OCI-LY7 (cell line): ENCODE data around the gene IQSEC2. TPM values are rescaled to one million over a fixed set of nuclear protein-coding genes. Genes with fewer than 3 reads are reported as not detected.

Source experiments
- BruUV-seq: library from RNA; stranded (reverse); fragments of 400-500 nt; replicated peaks from 2 replicates; lab custom pipeline; 2021; lab: Mats Ljungman, UMichigan
- CTCF ChIA-PET: fragments of 300-600 bp; sonication (Branson Sonifier 250); formaldehyde crosslinking; loops from one replicate; lab custom pipeline; 2022; ENCODE audit warnings: antibody characterized with exemption; ENCODE audit not compliant: unreplicated experiment; lab: Charles Lee
- POLR2A ChIA-PET: fragments of 300-600 bp; sonication (Branson Sonifier 250); formaldehyde crosslinking; loops from one replicate; lab custom pipeline; 2022; ENCODE audit warnings: antibody characterized with exemption; lab: Charles Lee
- DNase-seq: peaks from one replicate; pipeline ENCODE4 v3.0.0-alpha.2; 2015; ENCODE audit warnings: low spot score
- H2AFZ ChIP-seq: fragments of 200-600 bp; sonication (generic), shearing (Covaris generic); 2 replicates; pipeline ENCODE4 v1.6.1; 2014; ENCODE audit warnings: mild to moderate bottlenecking, antibody characterized with exemption, low read length, moderate library complexity
- H3K27ac ChIP-seq: fragments of 200-600 bp; sonication (generic); 2 replicates; pipeline ENCODE4 v1.5.1; 2014; ENCODE audit warnings: mixed run types, low read depth, mild to moderate bottlenecking, moderate library complexity, low read length, inconsistent platforms; ENCODE audit not compliant: poor library complexity, severe bottlenecking
- H3K36me3 ChIP-seq: fragments of 200-600 bp; sonication (generic); 2 replicates; pipeline ENCODE4 v1.6.1; 2014; ENCODE audit warnings: mild to moderate bottlenecking, antibody characterized with exemption, low read length, moderate library complexity, mixed read lengths; ENCODE audit not compliant: insufficient read depth
- H3K4me1 ChIP-seq: fragments of 200-600 bp; sonication (generic); 2 replicates; pipeline ENCODE4 v1.5.1; 2014; ENCODE audit warnings: mild to moderate bottlenecking, low read length; ENCODE audit not compliant: insufficient read depth, poor library complexity, severe bottlenecking
- H3K4me2 ChIP-seq: fragments of 200-600 bp; sonication (generic); 2 replicates; pipeline ENCODE4 v1.6.1; 2014; ENCODE audit warnings: mild to moderate bottlenecking, low read length
- H3K4me3 ChIP-seq: fragments of 200-600 bp; sonication (generic); 2 replicates; pipeline ENCODE4 v1.5.1; 2014; ENCODE audit warnings: mild to moderate bottlenecking, low read depth, low read length; ENCODE audit not compliant: poor library complexity, severe bottlenecking
- H3K79me2 ChIP-seq: fragments of 200-600 bp; sonication (generic); 2 replicates; pipeline ENCODE4 v1.6.1; 2016; ENCODE audit warnings: low read depth, mild to moderate bottlenecking, low read length, moderate library complexity, mixed read lengths; ENCODE audit not compliant: insufficient read depth
- H3K9me2 ChIP-seq: fragments of 200-600 bp; sonication (generic); 2 replicates; pipeline ENCODE4 v1.6.1; 2016; ENCODE audit warnings: mild to moderate bottlenecking, low read length, mixed read lengths; ENCODE audit not compliant: insufficient read depth
- H3K9me3 ChIP-seq: fragments of 200-600 bp; sonication (generic); 2 replicates; pipeline ENCODE4 v1.6.1; 2014; ENCODE audit warnings: mild to moderate bottlenecking, mixed run types, low read length, mixed read lengths
- H4K20me1 ChIP-seq: fragments of 200-600 bp; sonication (generic); 2 replicates; pipeline ENCODE4 v1.6.1; 2014; ENCODE audit warnings: mild to moderate bottlenecking, antibody characterized with exemption, low read length, moderate library complexity, mixed read lengths; ENCODE audit not compliant: insufficient read depth
- EZH2phosphoT487 ChIP-seq: fragments of 200-600 bp; sonication (generic); IDR thresholded peaks from 2 replicates; pipeline ENCODE4 v1.6.1; 2018; ENCODE audit warnings: low read depth, borderline replicate concordance, mild to moderate bottlenecking, mixed run types, antibody characterized with exemption, low read length, moderate library complexity, mixed read lengths
- intact Hi-C: fragments of 100-400 bp; cut with micrococcal nuclease; formaldehyde crosslinking; loops from one replicate; pipeline ENCODE4 v1.10.0; 2022; ENCODE audit not compliant: unreplicated experiment
- total RNA-seq, 2 experiments: library from RNA; depleted of rRNA in 1 of 2; stranded (reverse); fragments of >200 nt in 1 of 2; shearing (Covaris generic) in 1 of 2; gene quantifications; 2 replicates each; pipeline ENCODE4 v1.2.3, GENCODE V29; 2014 to 2022
- TF ChIP-seq, protein P1 (sequence below): fragments of 200-600 bp; sonication (generic); conservative IDR thresholded peaks from 2 replicates; pipeline ENCODE4 v1.5.1; 2014; ENCODE audit warnings: mild to moderate bottlenecking, antibody characterized with exemption, low read length, moderate library complexity, mixed read lengths

Gene IQSEC2
- total RNA-seq, 2 experiments from 2014 or later: not detected

DNA sequence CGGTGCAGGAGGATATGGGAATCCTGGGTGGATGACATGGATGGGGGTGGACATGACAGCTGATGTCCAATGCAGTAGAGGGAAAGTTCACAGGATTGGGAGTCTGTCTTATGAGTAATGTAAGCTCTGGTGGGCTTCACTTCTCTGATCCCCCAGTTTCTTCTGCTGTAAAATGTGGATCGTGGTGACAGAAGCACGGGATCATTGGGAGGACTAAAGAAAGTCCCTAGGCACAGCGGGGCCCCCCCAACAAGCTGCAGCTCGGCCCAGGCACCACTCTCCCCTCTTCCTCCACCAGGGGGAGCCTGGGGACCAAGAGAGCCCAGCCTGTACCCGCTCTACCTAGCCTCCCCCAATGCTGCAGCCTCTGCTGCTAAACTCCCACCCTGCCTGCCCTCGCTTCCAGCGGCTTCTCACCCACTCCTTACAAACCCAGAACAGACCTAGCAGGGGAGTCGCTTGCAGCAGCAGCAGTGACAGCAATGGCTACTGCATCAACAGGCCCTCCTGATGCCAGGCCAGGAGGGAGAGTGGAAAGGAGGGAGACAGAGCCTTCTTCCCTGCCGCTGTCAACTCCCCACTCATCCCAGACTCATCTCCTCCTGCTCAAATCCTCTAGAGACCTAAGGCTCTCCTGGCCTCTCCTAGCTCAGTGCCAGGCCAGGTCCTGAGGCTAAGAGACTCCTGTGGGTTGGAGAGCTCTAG lies 36.1 kb upstream of the IQSEC2 start:
- CTCF ChIA-PET: interaction anchor here (1.6 kb wide), 1 partner anchor 164 kb away, joined by 4 read pairs; no protein-coding TSS in a partner anchor
- DNase-seq: peak; percentile 61
- no peaks in the 10 kb centered on the region for H3K36me3 ChIP-seq
- POLR2A ChIA-PET: interaction anchor here (0.6 to 0.7 kb wide), 2 partner anchors 10 to 147 kb away, joined by 3 to 4 read pairs; no protein-coding TSS in a partner anchor
- H3K79me2 ChIP-seq: no peaks in the 10 kb centered on the region
- no peaks in the 10 kb centered on the region for H3K9me2 ChIP-seq
- no peak for TF ChIP-seq EZH2phosphoT487
- TF ChIP-seq, protein P1, sequence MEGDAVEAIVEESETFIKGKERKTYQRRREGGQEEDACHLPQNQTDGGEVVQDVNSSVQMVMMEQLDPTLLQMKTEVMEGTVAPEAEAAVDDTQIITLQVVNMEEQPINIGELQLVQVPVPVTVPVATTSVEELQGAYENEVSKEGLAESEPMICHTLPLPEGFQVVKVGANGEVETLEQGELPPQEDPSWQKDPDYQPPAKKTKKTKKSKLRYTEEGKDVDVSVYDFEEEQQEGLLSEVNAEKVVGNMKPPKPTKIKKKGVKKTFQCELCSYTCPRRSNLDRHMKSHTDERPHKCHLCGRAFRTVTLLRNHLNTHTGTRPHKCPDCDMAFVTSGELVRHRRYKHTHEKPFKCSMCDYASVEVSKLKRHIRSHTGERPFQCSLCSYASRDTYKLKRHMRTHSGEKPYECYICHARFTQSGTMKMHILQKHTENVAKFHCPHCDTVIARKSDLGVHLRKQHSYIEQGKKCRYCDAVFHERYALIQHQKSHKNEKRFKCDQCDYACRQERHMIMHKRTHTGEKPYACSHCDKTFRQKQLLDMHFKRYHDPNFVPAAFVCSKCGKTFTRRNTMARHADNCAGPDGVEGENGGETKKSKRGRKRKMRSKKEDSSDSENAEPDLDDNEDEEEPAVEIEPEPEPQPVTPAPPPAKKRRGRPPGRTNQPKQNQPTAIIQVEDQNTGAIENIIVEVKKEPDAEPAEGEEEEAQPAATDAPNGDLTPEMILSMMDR: peak; percentile 76
- H3K27ac ChIP-seq: no peak overlapping the region
- H4K20me1 ChIP-seq: no peaks in the 10 kb centered on the region
- BruUV-seq: no TSS peak
- intact Hi-C loops: loop anchor here (1.0 to 10.0 kb wide), 2 partner anchors 119 to 517 kb away; no protein-coding TSS in a partner anchor
- H2AFZ ChIP-seq: no peak overlapping the region
- H3K4me1 ChIP-seq: peaks cover 8% of the 10 kb centered on the region
- H3K9me3 ChIP-seq: no peaks in the 10 kb centered on the region
- no peak overlapping the region for H3K4me2 ChIP-seq
- no peak overlapping the region for H3K4me3 ChIP-seq

DNA sequence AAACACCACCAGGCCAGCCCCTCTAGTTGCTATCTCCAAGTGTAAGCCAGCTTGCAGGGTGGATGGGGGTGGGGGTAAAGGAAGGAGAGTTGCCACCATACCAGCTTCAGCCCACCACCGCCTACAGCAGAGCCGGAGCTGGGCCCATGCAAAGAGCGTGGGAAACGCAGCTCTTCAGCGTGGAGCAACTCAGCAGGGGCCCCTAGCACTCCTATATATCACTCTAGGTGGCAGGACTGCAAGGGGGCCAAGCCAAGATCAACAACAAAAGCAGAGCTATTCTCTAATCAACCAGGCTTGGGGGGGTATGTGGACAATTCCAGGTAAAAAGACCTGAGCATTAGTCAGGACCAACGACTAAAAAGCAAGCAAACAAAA lies 35.5 kb upstream of the IQSEC2 start:
- BruUV-seq: no TSS peak
- CTCF ChIA-PET: interaction anchor here (1.6 kb wide), 1 partner anchor 165 kb away, joined by 4 read pairs; no protein-coding TSS in a partner anchor
- Histone ChIP-seq H2AFZ (no peak overlapping the region), H3K9me3 (no peaks in the 10 kb centered on the region), H3K4me3 (no peak overlapping the region), H4K20me1 (no peaks in the 10 kb centered on the region), H3K36me3 (no peaks in the 10 kb centered on the region), H3K79me2 (no peaks in the 10 kb centered on the region), H3K4me1 (peaks cover 8% of the 10 kb centered on the region), H3K9me2 (no peaks in the 10 kb centered on the region), H3K27ac (no peak overlapping the region), H3K4me2 (no peak overlapping the region)
- intact Hi-C loops: loop anchor here (1.0 to 10.0 kb wide), 2 partner anchors 119 to 518 kb away; no protein-coding TSS in a partner anchor
- TF ChIP-seq EZH2phosphoT487: no peak
- TF ChIP-seq, protein P1: no peak
- DNase-seq: no peak
- POLR2A ChIA-PET: interaction anchor here (0.6 to 0.7 kb wide), 2 partner anchors 9 to 148 kb away, joined by 3 to 4 read pairs; no protein-coding TSS in a partner anchor
